Kidney capillary endothelial cell (primary cell): ENCODE data around the gene ABCF3.
A peak's percentile ranks its signal among the peaks of the same experiment; 100 is the strongest.

Experiments
- DNase-seq: peaks from one replicate; pipeline ENCODE4 v3.0.0-alpha.2; 2018; ENCODE audit warnings: low spot score

ABCF3 gene

DNA sequence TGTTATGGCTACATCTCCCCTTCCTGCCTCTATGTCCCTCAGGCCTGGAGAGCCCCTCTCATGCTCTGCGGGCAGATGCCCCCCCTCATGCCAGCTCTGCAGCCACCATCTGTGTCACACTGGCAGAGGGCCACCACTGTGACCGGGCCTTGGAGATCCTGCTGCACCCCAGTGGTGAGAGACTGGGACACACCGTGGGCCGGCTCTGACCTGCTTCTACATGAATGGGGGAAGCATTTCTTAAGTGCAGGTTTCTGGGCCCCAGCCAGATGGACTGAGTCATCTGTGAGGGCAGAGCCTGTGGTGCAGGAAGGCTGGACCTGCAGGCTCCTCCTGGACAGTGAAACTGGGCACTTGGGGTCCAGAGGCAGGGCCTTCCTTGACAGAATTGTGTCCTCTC lies 48.2 kb downstream of the ABCF3 start:
- DNase-seq = peak; percentile 55

GRCh38 chr3:184234671-184235380 lies 48.8 kb downstream of the ABCF3 start:
- no peak for DNase-seq

- no peak for DNase-seq
These were observed 49.5 kb downstream of the ABCF3 start for GRCh38 chr3:184235381-184236032.

DNA sequence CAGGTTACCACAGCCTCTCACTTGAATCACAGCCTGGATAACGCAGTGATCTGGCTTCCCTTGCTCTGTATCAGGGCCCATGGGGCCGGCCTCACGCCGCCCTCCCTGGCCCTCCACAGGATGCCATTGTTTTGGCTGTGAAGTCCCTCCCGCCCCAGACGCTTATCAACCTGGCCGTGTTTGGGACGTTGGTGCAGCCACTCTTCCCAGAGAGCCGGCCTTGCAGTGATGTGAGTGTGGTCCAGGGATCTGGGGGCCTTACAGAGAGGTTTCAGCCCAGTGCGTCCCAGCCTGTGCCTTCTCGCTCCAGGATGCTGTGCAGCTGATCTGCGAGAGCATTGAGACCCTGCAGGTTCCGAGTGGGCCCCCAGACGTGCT lies 50.0 kb downstream of the ABCF3 start:
- DNase-seq = no peak

- DNase-seq = no peak
These were observed 50.6 kb downstream of the ABCF3 start for GRCh38 chr3:184236636-184237035.

- no peak for DNase-seq
These were observed 51.2 kb downstream of the ABCF3 start for GRCh38 chr3:184237211-184237610.

GRCh38 chr3:184237807-184238206 lies 51.8 kb downstream of the ABCF3 start:
- no peak for DNase-seq

DNA sequence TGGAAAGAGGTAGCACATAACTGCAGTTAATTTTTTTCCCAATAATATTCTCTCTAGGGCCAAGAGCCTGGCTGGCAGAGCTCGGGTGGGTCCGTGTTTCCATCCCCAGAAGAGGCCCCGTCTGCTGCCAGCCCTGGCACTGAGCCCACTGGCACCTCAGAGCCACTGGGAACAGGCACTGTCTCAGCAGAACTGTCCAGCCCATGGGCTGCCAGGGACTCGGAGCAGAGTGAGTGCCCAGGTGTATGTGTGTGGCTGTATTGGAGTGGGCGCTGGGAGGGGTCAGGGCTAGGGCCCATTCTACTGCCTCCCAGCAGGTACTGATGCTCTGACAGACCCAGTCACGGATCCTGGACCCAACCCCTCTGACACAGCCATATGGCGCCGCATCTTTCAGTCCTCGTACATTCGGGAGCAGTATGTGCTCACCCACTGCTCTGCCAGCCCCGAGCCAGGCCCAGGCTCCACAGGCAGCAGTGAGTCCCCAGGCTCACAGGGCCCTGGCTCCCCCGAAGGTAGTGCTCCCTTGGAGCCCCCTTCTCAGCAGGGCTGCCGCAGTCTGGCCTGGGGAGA lies 52.3 kb downstream of the ABCF3 start:
- DNase-seq = no peak

DNA sequence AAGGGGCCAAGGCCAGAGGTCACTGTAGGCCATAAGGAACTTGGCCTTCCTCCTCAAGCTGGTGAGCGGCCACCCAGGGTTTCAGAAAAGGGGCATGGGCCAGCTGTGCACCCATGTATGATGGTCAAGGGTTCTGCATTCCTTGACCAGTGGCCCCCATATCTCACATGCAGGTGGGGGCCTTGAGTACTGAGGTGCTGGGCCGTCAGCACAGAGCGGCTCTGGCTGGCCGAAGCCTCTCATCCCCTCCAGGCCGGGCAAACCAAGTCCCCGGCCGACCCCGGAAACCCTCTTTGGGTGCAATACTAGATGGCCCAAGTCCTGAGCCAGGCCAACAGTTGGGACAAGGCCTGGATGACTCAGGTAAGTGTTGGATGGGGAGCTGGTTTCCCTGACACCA lies 53.2 kb downstream of the ABCF3 start:
- no peak for DNase-seq

DNA sequence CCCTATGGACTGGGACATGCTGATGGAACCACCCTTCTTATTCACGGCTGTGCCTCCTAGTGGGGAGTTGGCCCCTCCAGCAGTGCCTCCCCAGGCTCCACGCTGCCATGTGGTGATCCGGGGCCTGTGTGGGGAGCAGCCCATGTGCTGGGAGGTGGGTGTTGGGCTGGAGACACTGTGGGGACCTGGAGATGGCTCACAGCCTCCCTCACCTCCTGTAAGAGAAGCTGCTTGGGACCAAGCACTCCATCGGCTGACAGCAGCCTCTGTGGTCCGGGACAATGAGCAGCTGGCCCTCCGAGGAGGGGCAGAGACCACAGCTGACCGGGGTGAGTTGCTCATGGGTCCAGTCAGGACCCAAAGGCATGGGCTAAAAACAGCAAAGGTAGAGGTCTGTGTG lies 53.7 kb downstream of the ABCF3 start:
- no peak for DNase-seq

DNA sequence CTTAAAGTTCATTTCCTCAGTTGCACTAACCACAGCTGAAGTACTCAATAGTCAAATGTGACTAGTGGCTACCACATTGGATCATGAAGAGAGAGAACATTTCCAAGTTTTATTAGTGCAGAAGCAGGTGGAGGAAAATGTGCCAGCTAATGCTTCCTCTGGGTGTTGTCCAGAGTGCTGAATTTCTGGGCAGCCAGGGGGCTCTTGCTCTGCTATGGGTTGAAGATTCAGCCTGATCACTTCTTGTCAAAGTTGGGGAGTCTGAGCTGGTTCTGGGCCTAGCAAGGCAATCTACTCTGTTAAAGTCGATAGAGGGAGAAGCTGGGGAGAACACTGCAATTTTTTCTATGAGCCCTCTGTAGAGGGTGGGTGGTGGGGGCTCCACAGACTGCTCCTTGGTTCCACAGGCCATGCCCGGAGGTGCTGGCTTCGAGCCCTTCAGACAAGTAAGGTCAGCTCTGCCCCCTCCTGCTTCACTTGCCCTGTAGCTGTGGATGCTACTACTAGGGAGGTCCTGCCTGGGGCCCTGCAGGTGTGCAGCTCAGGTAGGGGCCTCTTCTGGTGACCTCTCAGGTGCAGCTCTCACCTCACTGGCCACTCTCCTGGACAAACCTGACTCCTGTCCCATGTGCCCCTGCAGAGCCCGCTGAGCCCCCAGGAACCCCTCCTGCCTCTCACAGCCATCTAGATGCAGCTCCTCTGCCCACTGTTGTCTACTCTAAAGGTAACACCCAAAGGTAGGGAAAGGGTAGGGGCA lies 54.6 kb downstream of the ABCF3 start:
- no peak for DNase-seq

- no peak for DNase-seq
These were observed 55.1 kb downstream of the ABCF3 start for GRCh38 chr3:184241141-184241446.

- no peak for DNase-seq
These were observed 55.7 kb downstream of the ABCF3 start for GRCh38 chr3:184241447-184242296.

GRCh38 chr3:184242297-184242685 lies 56.3 kb downstream of the ABCF3 start:
- no peak for DNase-seq
